ENCODE results near the gene MVP.

The MVP gene

DNA sequence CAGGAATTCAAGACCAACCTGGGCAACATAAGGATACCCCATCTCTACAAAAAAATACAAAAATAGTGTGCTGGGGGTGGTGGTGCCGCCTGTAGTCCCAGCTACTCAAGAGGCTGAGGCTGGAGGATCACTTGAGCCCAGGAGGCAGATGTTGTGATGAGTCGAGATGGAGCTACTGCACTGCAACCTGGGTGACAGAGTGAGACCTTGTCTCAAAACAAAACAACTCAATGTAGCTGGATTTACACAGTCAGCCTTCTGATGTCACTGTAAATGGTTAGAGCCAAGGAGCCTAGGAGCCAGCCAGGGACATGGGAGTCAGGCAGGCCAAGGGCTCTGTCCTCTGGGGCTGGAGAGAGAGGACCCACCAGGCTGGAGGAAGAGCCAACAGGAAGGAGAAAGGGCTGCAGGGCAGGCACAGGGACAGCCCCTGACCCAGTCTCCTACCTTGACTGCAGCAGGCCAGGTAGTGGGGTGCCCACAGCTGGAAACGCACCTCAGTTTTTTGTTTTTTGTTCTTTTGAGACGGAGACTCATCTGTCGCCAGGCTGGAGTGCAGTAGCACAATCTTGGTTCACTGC, 34.3 kb downstream of the MVP start:
- H3K4me3 ChIP-seq (ENCODE audit: low read depth, low read length), result no peak overlapping the region
- TF ChIP-seq, protein P1, sequence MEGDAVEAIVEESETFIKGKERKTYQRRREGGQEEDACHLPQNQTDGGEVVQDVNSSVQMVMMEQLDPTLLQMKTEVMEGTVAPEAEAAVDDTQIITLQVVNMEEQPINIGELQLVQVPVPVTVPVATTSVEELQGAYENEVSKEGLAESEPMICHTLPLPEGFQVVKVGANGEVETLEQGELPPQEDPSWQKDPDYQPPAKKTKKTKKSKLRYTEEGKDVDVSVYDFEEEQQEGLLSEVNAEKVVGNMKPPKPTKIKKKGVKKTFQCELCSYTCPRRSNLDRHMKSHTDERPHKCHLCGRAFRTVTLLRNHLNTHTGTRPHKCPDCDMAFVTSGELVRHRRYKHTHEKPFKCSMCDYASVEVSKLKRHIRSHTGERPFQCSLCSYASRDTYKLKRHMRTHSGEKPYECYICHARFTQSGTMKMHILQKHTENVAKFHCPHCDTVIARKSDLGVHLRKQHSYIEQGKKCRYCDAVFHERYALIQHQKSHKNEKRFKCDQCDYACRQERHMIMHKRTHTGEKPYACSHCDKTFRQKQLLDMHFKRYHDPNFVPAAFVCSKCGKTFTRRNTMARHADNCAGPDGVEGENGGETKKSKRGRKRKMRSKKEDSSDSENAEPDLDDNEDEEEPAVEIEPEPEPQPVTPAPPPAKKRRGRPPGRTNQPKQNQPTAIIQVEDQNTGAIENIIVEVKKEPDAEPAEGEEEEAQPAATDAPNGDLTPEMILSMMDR (IDR thresholded peaks at IDR 0.05; ENCODE audit: borderline replicate concordance, insufficient read depth, low read depth, low read length), result no peak

DNA sequence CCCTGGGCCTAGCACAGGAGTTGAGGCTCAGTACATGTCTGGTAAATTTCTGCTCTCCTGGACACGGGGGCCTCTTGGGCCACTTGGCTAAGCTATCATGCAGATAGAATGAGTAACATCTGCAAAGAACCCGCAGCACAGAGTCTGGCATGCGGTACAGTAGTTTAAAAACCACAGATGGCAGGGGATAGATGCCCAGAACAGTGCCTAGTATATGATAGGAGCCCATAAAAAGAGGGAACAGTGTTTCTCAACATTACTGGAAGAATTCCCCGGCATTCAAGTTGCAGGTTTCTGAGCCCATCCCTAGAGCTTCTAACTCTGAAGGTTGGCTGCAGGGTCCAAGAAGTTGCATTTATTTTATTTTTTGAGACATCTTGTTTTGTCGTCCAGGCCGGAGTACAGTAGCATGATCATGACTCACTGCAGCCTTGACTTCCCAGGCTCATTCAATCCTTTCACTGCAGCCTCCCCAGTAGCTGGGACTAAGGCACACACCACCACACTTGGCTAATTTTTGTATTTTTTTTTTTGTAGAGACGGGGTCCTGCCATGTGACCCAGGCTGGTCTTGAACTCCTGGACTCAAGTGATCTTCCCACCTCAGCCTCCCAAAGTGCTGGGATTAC, 37.0 kb downstream of the MVP start:
- no peak overlapping the region for H3K4me3 ChIP-seq (ENCODE audit: low read depth, low read length)
- TF ChIP-seq, protein P1 (IDR thresholded peaks at IDR 0.05; ENCODE audit: borderline replicate concordance, insufficient read depth, low read depth, low read length), result no peak

DNA sequence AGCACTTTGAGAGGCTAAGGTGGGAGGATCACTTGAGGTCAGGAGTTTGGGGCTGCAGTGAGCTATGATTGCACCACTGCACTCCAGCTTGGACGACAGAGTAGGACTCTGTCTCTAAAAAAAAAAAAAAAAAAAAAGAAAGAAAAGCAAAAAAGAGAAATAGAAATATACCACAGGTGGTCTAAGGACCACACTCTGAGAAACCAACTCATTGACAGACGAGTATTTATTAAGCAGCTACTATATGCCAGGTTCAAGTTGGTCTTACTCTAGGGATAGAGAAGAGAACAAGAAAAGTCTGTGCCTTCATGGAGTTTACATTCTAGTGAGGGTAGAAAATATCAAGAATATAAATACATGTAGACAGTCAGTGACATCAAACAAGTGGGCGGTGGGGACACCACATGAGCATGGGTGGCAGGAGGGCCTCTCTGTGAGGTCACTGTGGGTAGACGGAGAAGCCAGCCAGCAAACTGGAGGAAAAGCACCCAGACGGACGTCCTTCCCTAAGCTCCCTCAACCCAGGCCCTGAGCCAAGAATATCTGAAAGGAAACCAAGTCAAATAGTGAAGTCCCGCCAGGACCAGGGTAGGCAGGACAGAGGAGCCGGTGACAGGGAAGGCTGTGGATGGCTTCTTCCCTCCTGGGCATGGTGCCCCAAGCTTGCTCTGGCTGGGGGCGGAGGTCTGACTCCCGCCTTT, 38.0 kb downstream of the MVP start:
- no peak overlapping the region for H3K4me3 ChIP-seq (ENCODE audit: low read depth, low read length)
- TF ChIP-seq, protein P1 (IDR thresholded peaks at IDR 0.05; ENCODE audit: borderline replicate concordance, insufficient read depth, low read depth, low read length), result no peak

DNA sequence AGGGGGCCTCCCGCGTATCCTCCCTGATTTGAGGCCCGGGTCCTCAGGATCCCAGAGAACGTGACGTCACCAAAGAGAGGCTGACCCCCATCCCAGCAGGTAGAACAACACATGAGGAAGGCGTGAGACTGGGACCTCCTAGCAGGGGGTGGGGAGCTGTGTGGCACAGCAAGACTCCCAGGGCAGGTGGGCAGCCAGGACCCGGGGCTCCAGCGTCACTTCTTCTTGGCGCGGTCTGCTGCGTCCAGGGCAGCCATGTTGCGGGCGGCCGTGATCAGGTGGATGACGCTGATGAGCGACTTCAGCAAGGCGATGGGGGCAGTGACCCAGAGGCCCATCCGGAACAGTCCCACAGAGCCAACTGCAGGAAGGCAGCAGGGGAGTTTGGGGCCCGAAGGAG, 38.7 kb downstream of the MVP start:
- TF ChIP-seq, protein P1 (IDR thresholded peaks at IDR 0.05; ENCODE audit: borderline replicate concordance, insufficient read depth, low read depth, low read length), result no peak
- H3K4me3 ChIP-seq (ENCODE audit: low read depth, low read length), result no peak overlapping the region

DNA sequence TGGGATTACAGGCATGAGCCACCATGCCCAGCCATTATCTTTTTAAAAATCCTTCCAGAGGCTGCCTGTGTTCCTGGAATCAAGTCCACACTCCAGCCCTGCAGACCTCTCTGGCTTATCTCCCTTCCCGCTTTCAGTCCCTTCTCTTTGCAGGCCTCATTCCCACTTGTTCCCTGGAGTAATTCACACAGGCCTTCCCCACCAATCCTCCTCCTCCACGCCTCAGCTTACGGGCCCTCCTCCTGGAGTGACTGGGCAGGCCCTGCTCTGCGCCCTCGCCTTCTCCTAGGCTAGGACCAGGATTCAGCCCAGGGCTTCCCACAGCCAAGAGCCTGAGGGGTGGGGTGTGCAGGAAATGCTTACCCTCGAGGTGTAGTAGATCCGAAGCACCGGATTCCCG, 40.0 kb downstream of the MVP start:
- TF ChIP-seq, protein P1 (IDR thresholded peaks at IDR 0.05; ENCODE audit: borderline replicate concordance, insufficient read depth, low read depth, low read length), result no peak
- no peak overlapping the region for H3K4me3 ChIP-seq (ENCODE audit: low read depth, low read length)

DNA sequence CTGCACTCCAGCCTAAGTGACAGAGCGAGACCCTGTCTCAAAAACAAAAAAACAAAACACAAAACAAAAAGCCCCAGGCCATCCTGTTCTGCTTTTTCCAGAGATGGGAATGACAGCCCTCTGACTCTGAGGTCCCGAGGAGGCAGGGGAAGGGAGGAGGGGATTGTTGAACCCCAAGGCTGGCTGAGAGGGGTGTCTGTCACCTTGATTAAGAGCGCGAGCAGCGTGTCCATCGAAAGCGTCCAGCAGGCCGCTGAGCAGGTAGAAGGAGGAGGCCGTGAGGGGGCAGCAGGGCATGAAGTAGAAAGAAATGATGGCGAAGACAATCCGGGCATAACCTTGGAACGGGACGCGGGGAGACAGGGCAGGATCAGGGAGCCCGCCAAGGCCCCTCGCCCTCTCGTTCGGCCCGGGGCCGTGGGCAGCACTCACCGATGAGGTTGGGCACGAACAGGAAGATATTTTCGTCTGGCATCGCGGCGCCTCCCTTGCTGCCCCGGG, 42.2 kb downstream of the MVP start:
- TF ChIP-seq, protein P1 (IDR thresholded peaks at IDR 0.05; ENCODE audit: borderline replicate concordance, insufficient read depth, low read depth, low read length), result no peak

More for the DNA sequence above, 42.2 kb downstream of the MVP start:
- H3K4me3 ChIP-seq (ENCODE audit: low read depth, low read length), result peak overlapping the region; percentile 77
